Mammary microvascular endothelial cell (primary cell): Measurements from ENCODE around the gene CALHM2. TPM values are rescaled to one million over a fixed set of nuclear protein-coding genes. Genes with fewer than 3 reads are reported as not detected.

ENCODE experiments used
- total RNA-seq: library from RNA; depleted of rRNA; stranded (reverse); fragments of >200 nt; gene quantifications from 2 replicates; pipeline ENCODE4 v1.2.3, GENCODE V29; 2015

CALHM2 gene
- 25.2 and 33.1 TPM in 2 replicates for total RNA-seq

DNA sequence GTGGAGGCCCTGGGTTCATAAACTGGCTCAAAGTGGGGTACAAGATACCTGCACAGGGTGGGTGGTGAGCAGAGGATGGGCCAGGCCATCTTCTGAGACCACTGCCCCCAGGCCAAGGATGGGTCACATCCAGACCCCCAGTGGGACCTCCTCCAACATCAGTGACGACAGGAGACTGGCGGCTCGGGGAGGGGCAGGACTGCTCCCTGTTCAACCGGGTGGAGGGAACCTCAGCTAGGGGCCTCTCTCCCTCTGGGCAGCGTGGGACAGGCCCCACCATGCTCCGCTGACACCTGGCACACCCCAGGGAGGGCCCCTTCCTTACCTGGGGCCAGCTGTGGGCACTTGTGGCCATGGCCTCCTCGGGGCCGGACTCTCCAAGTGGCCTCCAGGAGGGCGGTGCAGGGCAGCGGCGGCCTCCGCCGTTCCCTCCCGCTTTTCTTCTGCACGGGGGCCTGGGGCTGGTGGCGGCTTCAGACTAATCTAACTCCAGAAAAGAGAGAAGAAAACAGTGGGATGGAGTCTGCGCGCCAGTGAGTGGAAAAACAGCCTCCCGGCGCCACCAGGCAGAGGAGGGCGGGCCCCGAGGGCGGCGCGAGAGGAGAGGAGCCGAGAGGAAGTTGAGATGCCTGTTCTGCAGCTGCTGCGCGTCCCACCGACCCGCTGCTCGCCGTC lies at the start of gene CALHM2:
CALHM2 (minus strand) TSS at position 540 of the 675 bp plus-strand sequence. CDS start 2,429 bp downstream, outside the sequence.

DNA sequence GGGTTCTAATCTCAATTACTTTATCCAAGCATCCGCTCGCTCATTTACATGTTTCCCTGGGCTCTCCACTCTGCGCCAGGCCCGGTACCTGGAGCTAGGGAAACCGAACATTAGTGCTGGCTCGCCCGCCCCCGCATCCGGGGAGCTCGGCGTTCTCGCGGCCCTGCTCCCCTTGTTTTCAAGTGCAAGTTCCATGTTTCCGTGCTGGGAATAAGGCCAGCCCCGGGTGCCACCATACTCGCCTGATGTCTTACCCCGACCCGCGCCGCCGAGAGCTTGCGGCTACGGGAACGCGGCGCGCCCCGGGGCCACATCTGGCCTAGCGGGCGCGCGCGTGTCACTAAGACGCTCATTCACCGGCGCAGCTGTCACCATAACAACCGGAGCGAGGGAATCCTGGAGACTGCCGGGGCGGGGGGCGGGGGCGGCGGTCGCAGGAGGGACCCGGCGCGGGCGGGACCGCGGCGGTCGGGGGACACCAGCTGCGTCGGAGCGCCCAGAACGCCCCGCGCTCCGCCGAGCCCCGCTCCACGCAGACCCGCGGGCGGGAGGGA lies 41.3 kb upstream of the CALHM2 start, which contains the start of gene NEURL1:
NEURL1 (plus strand) TSS at position 344 of the 554 bp plus-strand sequence. CDS start 683 bp downstream, outside the sequence.

DNA sequence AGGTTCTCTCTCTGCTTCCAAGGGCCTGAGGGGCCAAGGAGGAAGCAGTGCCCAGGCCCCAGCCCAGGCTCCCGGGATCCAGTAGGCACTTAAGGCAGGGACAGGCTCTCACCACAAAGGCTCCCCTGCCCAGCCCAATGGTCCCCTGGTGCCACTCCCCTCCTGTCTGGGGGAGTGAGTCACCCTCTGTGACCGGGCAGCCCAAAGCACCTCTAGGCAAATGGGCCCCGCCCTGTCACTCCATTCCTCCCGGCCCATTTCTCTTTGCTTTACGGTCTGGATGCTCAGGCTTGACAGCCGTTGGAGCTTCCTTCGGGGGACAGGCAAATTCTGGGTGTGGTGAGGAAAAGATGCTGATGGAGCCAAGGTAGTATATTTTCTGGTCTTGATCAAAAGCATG lies 27.0 kb upstream of the CALHM2 start, which contains the start of gene CALHM3:
CALHM3 (minus strand) TSS at position 106 of the 400 bp plus-strand sequence. CDS start 208 bp downstream, outside the sequence.

DNA sequence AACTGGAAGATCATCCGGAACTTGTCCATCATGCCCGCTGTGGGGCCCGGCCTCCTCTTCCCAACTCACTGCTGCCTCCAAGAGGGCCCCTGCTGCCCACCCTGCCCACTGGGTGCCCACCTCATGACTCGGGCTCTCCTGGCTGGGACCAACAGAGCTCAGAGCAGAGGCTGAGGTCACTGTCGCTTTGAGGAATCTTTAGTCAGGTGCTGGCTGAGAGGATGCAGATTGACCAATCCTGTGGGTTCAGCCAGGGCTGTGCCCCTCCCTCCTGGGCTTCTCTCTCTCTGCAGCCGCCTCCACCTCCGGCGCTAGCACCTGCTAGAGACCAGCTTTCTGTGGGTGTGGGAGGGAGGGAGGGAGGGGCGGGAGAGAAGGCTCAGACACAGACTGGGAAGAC lies 6.5 kb upstream of the CALHM2 start, which contains the start of gene CALHM1:
CALHM1 (minus strand) TSS at position 181 of the 400 bp plus-strand sequence; CDS start at position 32, 149 bp downstream.

Other genes starting within 250 kb of the CALHM2 start
- not detected in 2 replicates for gene RPEL1, start 206.5 kb downstream of the CALHM2 start, total RNA-seq
- gene INA, start 175.2 kb downstream of the CALHM2 start, total RNA-seq: 1.1 and 1.6 TPM in 2 replicates
- gene PCGF6, start 101.2 kb downstream of the CALHM2 start, total RNA-seq: 11.3 and 13.8 TPM in 2 replicates
- 7.4 and 7.8 TPM in 2 replicates for gene TAF5, start 84.4 kb downstream of the CALHM2 start, total RNA-seq
- gene ATP5MK, start 55.9 kb downstream of the CALHM2 start, total RNA-seq: 529 and 626 TPM in 2 replicates
- 33.1 and 34.8 TPM in 2 replicates for gene PDCD11, start 55.7 kb downstream of the CALHM2 start, total RNA-seq
- not detected in 2 replicates for gene CALHM1, start 6.5 kb upstream of the CALHM2 start, total RNA-seq
- not detected in 2 replicates for gene CALHM3, start 26.9 kb upstream of the CALHM2 start, total RNA-seq
- gene NEURL1, start 41.3 kb upstream of the CALHM2 start, total RNA-seq: 0.10 and 0.87 TPM in 2 replicates